Stimulated activated CD8-positive, alpha-beta memory T cell treated with anti-CD3 and anti-CD28 coated beads, Interleukin-7, amount 100 ng/mL, for 24 hours (primary cell): ENCODE results near the gene TRIP13.
A peak's percentile ranks its signal among the peaks of the same experiment; 100 is the strongest.
"Not testable (repeated sequence)": the region's sequence is repeated elsewhere in the genome, so short reads cannot be mapped to it uniquely, and the experiment has no call there.

ENCODE experiments used
- DNase-seq: peaks from one replicate; pipeline ENCODE4 v3.0.0-alpha.2; 2020; ENCODE audit warnings: low read depth

The TRIP13 gene

GRCh38 chr5:892394-893136 lies at the start of gene TRIP13, which contains the start of gene BRD9:
Gene TRIP13, plus strand, starts transcription at chr5:892884. Its CDS starts 115 bp downstream, at chr5:892999.
Gene BRD9, minus strand, starts transcription at chr5:892801. Its CDS starts 144 bp downstream, at chr5:892657.
- DNase-seq: peak; percentile 63

GRCh38 chr5:843371-843770 lies 49.3 kb upstream of the TRIP13 start:
- DNase-seq: not testable (repeated sequence)

GRCh38 chr5:843926-844325 lies 48.8 kb upstream of the TRIP13 start:
- DNase-seq: not testable (repeated sequence)

GRCh38 chr5:844426-844825 lies 48.3 kb upstream of the TRIP13 start:
- DNase-seq: not testable (repeated sequence)

GRCh38 chr5:845031-845675 lies 47.5 kb upstream of the TRIP13 start:
- not testable (repeated sequence) for DNase-seq

GRCh38 chr5:845676-846601 lies 46.7 kb upstream of the TRIP13 start:
- DNase-seq: not testable (repeated sequence)

- not testable (repeated sequence) for DNase-seq
Observed at GRCh38 chr5:846602-847091, 46.0 kb upstream of the TRIP13 start.

- not testable (repeated sequence) for DNase-seq
Observed at GRCh38 chr5:847212-847611, 45.5 kb upstream of the TRIP13 start.

- DNase-seq: not testable (repeated sequence)
Observed at GRCh38 chr5:847736-848135, 44.9 kb upstream of the TRIP13 start.

- DNase-seq: no peak
Observed at GRCh38 chr5:848671-849111, 44.0 kb upstream of the TRIP13 start.

GRCh38 chr5:849651-850301 lies 42.9 kb upstream of the TRIP13 start:
- no peak for DNase-seq

- no peak for DNase-seq
Observed at GRCh38 chr5:850511-851006, 42.1 kb upstream of the TRIP13 start, which contains the start of gene ZDHHC11. Gene ZDHHC11, minus strand, starts transcription at chr5:850986. Its CDS starts 384 bp downstream, at chr5:850602.

- no peak for DNase-seq
Observed at GRCh38 chr5:851076-851475, 41.6 kb upstream of the TRIP13 start.

- no peak for DNase-seq
Observed at GRCh38 chr5:851553-851952, 41.1 kb upstream of the TRIP13 start.

- DNase-seq: no peak
Observed at GRCh38 chr5:852018-852417, 40.7 kb upstream of the TRIP13 start.

GRCh38 chr5:852431-853401 lies 40.0 kb upstream of the TRIP13 start:
- no peak for DNase-seq

- DNase-seq: not testable (repeated sequence)
Observed at GRCh38 chr5:853416-854090, 39.1 kb upstream of the TRIP13 start.

GRCh38 chr5:854217-854616 lies 38.5 kb upstream of the TRIP13 start:
- no peak for DNase-seq

- no peak for DNase-seq
Observed at GRCh38 chr5:854966-855743, 37.5 kb upstream of the TRIP13 start.
